Measurements from ENCODE around the gene GATD1. TPM values are rescaled to one million over a fixed set of nuclear protein-coding genes. Genes with fewer than 3 reads are reported as not detected.
A peak's percentile ranks its signal among the peaks of the same experiment; 100 is the strongest.

The GATD1 gene
- total and polyA plus RNA-seq, 9 of the 15 experiments (the other 6 are each of a cell fraction or from before 2014, with no cell fraction given), result 2.8 to 144 (median 36.9) TPM

DNA sequence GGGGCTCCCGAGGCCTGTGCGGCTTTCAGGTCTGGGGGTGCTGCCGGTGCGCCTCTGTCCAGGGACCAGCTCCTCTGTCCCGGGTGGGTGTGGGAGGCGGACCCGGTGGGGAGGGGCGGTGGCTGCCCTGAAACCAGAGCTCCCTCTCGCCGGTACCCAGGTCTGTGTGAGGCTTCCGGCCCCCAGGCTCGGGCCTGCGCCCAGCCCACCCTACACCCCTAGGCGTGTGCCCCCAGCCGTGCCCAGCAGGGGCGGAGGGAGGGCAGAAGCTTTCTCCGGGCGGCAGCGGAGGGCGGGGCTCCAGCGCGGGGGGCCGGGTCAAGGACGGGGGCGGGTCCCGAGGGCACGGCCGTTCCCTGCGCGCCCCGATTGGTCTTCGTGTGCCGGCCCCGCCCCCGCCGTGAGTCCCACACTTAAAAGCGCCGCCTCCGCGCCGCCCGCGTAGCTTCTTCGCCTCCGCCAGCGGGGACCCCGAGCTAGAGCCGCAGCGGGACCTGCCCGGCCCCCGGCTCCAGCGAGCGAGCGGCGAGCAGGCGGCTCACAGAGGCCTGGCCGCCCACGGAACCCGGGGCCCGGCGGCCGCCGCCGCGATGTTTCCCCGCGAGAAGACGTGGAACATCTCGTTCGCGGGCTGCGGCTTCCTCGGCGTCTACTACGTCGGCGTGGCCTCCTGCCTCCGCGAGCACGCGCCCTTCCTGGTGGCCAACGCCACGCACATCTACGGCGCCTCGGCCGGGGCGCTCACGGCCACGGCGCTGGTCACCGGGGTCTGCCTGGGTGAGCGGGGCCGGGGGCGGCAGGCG is 42.0 kb upstream of the GATD1 start:
- Histone ChIP-seq H3K9me3 (replicated peaks; ENCODE audit: control insufficient read depth, insufficient read depth, low read depth, low read length) (no peaks in the 10 kb centered on the region), H3K79me2 (ENCODE audit: control insufficient read depth, insufficient read depth, low read length) (peaks cover 25% of the 10 kb centered on the region), H4K20me1 (replicated peaks; ENCODE audit: control insufficient read depth, insufficient read depth, low read length) (peaks cover 13% of the 10 kb centered on the region), H2AFZ (ENCODE audit: low read depth, low read length) (peak overlapping the region; percentile 93), H3K36me3 (ENCODE audit: control insufficient read depth, insufficient read depth, low read length) (peaks cover 31% of the 10 kb centered on the region; the same call in 1 of the 3 replicates), H3K4me2 (ENCODE audit: insufficient read depth, low read length) (peak overlapping the region; percentile 86), H3K4me1 (replicated peaks in 1 of 2; ENCODE audit: control insufficient read depth in 2 of 2, insufficient read depth in 2 of 2, low read length in 2 of 2) (peaks cover 11 to 67% of the 10 kb centered on the region in 2 experiments; a peak in 4 of 5 replicates), H3K9me1 (ENCODE audit: control insufficient read depth, insufficient read depth, low read length) (peaks cover 6% of the 10 kb centered on the region), H3K27ac (ENCODE audit: extremely low read depth, low read depth, low read length) (peak overlapping the region; percentile 92), H3K9ac (ENCODE audit: insufficient read depth in 1 of 2, low read depth in 2 of 2, low read length in 2 of 2) (peak overlapping the region; percentile 87 to 100), H3K4me3 (peak overlapping the region; percentile 89), H3K27me3 (ENCODE audit: control insufficient read depth in 2 of 2, insufficient read depth in 2 of 2, low read length in 2 of 2) (no peaks in the 10 kb centered on the region)
- ATAC-seq (peak; percentile 88), FAIRE-seq (no peak), DNase-seq (ENCODE audit: extremely low read depth in 1 of 4, low spot score in 3 of 4) (peak; percentile 85 to 95 (median 90))
- in situ Hi-C loops (cut with MboI), result no loop called here
- intact Hi-C loops (cut with micrococcal nuclease), result no loop called here
- WGBS (ENCODE audit: insufficient coverage, low coverage, missing lambda C conversion rate), result under 1% methylated on average over 46 of the region's 96 CpGs
- ChIA-PET POLR2A (interaction anchor here (0.6 to 5.2 kb wide), 15 partner anchors 8 to 259 kb away, joined by 3 to 36 read pairs (median 5); partner anchors contain the start of genes CD151, CRACR2B, LMNTD2 and POLR2L), CTCF (ENCODE audit: low intra/inter-chr PET ratio) (no interaction called here)
- no TSS peak for BruUV-seq (replicated peaks)
- TF ChIP-seq TAF15 (IDR thresholded peaks at IDR 0.05; ENCODE audit: low read depth, low read length) (no peak), TAF1 (IDR thresholded peaks at IDR 0.05; ENCODE audit: control insufficient read depth, extremely low read depth, insufficient read depth, low read length, severe bottlenecking) (peak; percentile 84), SUPT5H (IDR thresholded peaks at IDR 0.05) (peak; percentile 67), U2AF1 (optimal IDR thresholded peaks at IDR 0.05; ENCODE audit: low read depth, low read length) (peak; percentile 71), MBD2 (IDR thresholded peaks at IDR 0.05; ENCODE audit: borderline replicate concordance, low read depth) (peak; percentile 60; the same call in 1 of the 2 replicates), NONO (IDR thresholded peaks at IDR 0.05; ENCODE audit: low read depth in 2 of 2, low read length in 1 of 2) (peak; percentile 81 to 99; a peak in 3 of 4 replicates), SAFB (IDR thresholded peaks at IDR 0.05; ENCODE audit: borderline replicate concordance, low read depth, low read length) (peak; percentile 88), YY1 (IDR thresholded peaks at IDR 0.05; ENCODE audit: borderline replicate concordance in 1 of 3, control insufficient read depth in 1 of 3, extremely low read depth in 1 of 3, insufficient read depth in 3 of 3, insufficient read length in 1 of 3, insufficient replicate concordance in 2 of 3, low read depth in 1 of 3, low read length in 2 of 3) (peak in 1 of 3 experiments; percentile 37), CXXC5 (CRISPR knock-in tag; IDR thresholded peaks at IDR 0.05) (peak; percentile 89), GTF2F1 (IDR thresholded peaks at IDR 0.05; ENCODE audit: low read depth, low read length) (peak; percentile 43; the same call in 1 of the 2 replicates)
- TF ChIP-seq, protein P1, sequence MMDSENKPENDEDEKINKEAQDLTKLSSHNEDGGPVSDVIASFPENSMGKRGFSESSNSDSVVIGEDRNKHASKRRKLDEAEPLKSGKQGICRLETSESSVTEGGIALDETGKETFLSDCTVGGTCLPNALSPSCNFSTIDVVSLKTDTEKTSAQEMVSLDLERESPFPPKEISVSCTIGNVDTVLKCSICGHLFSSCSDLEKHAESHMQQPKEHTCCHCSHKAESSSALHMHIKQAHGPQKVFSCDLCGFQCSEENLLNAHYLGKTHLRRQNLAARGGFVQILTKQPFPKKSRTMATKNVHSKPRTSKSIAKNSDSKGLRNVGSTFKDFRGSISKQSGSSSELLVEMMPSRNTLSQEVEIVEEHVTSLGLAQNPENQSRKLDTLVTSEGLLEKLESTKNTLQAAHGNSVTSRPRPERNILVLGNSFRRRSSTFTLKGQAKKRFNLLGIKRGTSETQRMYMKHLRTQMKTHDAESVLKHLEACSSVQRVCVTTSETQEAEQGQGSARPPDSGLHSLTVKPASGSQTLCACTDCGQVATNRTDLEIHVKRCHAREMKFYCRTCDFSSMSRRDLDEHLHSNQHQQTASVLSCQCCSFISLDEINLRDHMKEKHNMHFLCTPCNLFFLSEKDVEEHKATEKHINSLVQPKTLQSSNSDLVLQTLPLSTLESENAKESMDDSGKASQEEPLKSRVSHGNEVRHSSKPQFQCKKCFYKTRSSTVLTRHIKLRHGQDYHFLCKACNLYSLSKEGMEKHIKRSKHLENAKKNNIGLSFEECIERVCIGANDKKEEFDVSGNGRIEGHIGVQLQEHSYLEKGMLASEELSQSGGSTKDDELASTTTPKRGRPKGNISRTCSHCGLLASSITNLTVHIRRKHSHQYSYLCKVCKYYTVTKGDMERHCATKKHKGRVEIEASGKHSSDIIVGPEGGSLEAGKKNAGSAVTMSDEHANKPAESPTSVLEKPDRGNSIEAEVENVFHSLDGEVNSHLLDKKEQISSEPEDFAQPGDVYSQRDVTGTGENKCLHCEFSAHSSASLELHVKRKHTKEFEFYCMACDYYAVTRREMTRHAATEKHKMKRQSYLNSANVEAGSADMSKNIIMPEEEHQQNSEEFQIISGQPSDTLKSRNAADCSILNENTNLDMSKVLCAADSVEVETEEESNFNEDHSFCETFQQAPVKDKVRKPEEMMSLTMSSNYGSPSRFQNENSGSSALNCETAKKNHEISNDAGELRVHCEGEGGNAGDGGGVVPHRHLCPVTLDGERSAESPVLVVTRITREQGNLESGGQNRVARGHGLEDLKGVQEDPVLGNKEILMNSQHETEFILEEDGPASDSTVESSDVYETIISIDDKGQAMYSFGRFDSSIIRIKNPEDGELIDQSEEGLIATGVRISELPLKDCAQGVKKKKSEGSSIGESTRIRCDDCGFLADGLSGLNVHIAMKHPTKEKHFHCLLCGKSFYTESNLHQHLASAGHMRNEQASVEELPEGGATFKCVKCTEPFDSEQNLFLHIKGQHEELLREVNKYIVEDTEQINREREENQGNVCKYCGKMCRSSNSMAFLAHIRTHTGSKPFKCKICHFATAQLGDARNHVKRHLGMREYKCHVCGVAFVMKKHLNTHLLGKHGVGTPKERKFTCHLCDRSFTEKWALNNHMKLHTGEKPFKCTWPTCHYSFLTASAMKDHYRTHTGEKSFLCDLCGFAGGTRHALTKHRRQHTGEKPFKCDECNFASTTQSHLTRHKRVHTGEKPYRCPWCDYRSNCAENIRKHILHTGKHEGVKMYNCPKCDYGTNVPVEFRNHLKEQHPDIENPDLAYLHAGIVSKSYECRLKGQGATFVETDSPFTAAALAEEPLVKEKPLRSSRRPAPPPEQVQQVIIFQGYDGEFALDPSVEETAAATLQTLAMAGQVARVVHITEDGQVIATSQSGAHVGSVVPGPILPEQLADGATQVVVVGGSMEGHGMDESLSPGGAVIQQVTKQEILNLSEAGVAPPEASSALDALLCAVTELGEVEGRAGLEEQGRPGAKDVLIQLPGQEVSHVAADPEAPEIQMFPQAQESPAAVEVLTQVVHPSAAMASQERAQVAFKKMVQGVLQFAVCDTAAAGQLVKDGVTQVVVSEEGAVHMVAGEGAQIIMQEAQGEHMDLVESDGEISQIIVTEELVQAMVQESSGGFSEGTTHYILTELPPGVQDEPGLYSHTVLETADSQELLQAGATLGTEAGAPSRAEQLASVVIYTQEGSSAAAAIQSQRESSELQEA (IDR thresholded peaks at IDR 0.05; ENCODE audit: low read depth), result no peak
- TF ChIP-seq, protein P2, sequence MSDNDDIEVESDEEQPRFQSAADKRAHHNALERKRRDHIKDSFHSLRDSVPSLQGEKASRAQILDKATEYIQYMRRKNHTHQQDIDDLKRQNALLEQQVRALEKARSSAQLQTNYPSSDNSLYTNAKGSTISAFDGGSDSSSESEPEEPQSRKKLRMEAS (CRISPR knock-in tag; IDR thresholded peaks at IDR 0.05), result peak; percentile 37

Measured in K562 (cell line).